GDM1 (cell line): ENCODE data around the gene SWAP70.

ENCODE experiments used
- DNase-seq: peaks from one replicate; lab custom pipeline; 2025; lab: John Stamatoyannopoulos, UW

Gene SWAP70

DNA sequence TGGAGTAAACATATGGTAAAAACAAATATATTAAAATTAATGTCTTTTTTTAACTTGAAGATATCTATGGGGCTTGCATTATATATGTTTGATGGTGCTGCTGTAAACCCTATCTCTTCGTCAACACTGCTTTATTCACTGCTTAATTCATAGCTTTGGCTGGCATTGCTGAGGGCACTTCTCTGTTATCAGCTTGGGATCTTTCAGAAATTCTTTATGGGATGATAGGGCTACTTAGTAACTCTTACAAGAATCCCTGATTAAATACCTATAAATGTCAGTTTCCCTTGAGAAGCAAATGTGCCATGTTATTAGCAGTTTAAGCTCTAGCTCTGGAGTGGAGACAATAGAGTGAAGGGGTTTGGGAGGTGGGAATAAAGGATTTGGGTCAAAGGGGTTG lies 112.3 kb downstream of the SWAP70 start:
- DNase-seq = no peak

DNA sequence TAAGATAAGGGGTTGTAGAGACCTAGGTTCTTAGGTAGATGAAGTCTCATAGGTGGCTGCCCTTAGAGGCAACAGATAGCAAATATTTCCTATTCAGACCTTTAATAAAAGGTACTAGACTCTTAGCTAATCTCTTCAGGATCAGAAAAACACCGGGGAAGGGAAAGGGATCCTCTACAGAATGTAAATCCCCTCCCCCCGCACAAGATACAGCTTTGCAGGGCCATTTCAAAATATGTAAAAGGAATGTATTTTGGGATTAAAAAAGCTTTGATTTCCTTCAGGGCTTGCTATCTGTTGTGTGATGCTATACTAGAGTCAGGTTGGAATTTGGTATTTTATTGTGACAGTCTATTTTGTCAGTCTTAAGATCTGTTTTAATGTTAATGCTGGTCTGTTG lies 113.2 kb downstream of the SWAP70 start:
- DNase-seq = no peak

DNA sequence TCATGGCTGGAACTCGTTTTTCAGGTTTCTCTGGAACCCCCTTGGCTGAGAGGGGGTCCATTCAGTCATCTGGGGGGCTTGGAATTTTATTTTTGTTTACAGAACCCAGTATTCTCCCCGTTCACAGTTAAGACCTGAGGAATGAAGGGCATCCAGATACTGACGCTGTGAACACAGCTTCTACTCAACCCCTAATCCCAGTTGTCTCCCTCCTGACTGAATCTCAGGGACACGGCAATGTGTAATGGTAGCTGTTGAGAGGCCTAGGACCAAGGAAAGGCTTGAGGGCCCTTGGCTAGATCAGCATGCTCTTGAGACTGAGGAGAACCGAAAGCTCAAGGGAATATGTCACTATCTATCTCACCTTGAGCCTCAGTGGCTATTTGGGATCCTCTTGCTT lies 113.6 kb downstream of the SWAP70 start:
- DNase-seq = no peak

DNA sequence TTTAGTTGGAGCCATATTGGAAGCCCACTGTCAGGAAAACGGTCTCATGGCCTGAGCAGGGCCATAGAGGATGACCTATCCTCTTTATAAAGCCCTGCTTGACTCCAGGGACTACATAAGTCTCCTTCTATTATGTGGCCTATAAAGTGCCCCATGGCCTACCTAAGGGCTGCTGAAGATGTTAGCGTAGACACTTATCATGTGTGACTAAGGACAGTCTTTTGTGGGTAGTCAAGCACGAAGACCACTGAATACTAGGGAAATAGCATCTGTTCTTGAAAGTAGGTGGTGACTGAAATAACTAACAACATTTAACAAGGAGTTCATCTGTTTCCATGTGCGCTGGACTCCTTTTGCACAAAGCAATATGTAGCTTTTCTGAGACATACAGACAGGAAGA lies 117.1 kb downstream of the SWAP70 start:
- no peak for DNase-seq

DNA sequence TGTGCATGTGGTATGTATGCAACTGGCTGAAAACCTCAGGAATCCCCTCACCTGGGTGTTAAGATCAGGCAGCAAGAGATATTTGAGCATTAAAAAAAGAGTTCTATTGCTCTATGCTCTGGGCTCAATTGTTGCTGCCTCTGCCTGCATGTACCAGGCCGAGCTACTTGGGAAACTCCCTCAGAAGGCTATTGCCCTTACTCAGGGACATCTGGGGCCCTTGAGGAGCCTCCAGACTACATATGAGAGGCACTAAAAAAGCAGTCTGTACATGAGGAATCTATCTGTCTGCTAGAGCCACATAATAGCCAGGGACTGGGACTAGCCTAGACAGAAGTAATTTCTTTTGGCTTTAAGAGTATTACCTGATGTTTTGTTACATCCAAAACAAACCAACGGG lies 120.1 kb downstream of the SWAP70 start:
- DNase-seq = no peak

DNA sequence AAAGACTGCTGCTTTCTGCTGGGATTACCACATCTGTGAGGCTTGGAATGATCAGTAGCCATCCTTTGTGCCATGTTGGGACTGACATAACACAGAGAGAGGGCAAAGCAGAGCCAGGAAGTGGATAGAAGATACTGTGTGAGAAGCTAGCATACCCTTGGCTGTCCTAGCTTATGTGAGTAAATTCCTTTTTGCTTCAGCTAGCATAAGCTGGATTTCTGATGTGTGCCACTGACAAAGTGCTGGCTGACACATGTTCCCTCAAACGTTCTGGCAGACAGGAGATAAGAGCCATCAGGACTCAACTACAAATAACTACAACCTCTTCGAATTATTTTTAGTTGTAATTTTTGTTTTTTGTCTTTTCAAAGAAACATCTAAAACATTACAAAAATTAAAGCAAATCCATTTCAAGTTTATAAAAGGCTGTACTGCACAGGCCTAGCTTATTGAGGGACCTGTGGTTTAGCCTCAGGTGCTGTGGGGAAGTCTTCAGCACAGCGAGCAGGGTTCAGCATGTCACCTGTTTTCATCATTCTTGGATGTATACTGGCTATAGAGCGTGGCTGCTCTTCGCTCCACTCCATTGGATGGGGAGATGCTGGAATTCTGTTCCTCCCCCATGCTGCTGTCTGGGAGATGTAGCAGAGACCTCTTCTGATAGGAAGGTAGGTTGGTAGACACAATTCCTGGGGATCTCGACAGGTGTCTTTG lies 120.9 kb downstream of the SWAP70 start:
- no peak for DNase-seq

DNA sequence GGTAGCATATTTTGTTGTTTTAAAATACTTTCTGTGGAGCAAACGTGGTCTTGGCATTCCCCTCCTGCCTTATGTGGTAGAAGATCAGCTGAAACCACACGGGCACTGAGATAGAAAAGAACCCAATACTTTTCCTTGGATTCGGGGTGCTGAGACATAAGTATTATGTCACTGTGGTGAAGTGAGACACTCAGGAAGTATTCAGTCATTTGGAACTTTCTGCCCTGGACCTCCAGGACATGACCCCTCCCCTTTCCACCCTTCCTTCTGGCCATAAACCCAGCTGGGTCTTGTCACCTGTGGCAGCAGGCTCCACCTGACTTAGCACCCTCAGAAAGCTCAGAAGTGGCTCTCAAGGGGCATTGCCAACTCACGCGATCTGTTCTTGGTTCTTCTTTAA lies 123.4 kb downstream of the SWAP70 start:
- DNase-seq = no peak

DNA sequence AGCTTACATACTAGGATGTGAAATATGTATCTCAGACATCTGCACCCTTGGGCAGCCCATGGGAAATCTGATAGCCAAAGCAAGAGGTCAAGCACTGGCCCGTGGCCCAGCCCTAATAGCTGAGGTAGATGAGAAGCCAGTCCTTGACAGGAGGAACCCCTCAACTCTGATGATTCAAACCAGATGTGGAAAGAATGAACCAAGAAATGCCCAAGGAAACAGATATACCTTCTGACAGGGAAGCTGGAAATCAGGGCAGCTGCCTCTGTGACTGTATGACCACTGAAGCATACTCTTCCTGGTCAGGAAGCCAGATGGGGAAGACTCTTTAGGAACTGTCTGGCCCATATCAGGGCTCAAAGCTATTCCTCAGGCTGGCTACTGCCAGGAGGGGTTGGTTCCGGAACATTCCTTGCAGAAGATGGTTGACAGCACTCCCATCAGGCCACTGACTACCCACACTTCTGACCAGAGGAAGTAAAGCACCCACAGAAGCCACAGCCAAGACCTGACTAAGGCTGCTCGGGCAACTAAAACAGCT lies 124.2 kb downstream of the SWAP70 start:
- no peak for DNase-seq

DNA sequence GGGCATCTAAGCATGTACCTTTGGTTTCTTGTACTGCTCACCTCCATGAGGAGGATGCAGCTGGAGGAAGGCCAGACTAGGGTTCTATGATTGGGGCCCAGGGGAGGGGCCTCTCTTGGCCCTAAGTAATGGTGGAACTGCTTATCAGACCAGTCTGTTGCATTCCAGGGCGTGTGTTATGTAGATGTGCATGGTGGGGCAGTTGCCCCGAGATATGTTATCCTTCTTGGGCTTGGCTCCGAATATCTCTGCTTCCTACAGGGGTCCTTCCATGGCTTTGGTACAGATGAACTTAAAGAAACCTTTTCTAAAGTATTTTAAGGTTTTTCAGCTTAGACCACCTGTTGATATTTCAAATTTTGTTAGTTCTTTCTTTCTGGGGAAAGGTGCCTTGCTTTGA lies 126.0 kb downstream of the SWAP70 start:
- no peak for DNase-seq

DNA sequence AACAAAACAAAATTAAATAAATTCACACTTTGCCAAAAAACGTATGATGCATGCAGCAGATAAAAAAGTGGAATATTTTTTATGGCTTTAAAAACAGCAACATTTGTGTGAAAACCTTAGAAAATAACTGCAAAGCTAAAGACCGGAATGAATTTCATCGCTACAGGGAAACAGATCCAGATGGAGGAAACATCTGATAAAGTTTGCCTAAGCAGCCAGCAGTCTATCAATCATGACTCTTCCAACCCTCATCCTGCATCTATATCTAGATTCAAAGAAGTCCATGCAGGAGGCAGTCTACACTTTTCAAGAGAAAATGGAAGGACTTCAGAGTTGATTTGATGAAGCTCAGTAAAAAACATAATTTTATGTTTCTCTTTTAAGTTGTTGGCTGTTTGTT lies 126.8 kb downstream of the SWAP70 start:
- DNase-seq = no peak

DNA sequence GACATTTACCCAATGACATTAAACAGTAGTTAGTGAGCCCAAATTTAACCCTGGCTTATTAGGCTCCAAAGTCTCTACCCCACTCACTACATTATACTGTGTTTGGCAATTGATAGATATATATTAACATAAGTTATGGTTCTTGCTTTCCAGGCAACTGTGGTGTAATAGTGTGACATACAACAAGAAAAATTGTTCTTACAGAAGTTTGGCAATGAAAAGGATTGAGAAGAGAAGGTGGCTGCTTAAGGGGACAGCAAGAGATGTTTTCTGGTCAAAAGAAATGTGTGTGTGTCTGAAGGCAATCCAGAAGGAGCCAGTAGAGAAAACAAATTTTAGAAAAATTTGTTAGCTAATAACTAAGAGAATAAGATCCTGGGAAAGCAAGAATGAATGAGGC lies 132.4 kb downstream of the SWAP70 start:
- no peak for DNase-seq

DNA sequence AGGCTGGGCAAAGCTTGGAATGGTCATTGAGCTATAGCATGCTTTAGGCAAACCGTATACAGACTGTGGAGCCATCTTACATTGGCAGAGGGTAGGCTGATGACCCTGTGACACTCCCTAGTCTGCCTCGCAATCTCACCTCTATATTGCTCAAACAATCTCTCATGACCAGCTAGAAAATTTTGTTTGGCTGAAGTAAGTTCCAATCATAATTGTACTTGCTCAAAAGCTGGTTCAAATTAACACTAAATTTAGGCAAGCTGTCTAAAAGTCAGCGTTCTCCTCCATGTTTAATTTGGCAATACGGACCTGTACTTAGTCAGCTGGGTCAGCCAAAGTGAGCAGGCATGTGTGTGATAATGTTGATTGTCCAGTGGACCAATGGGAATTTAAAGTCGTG lies 133.0 kb downstream of the SWAP70 start:
- no peak for DNase-seq

DNA sequence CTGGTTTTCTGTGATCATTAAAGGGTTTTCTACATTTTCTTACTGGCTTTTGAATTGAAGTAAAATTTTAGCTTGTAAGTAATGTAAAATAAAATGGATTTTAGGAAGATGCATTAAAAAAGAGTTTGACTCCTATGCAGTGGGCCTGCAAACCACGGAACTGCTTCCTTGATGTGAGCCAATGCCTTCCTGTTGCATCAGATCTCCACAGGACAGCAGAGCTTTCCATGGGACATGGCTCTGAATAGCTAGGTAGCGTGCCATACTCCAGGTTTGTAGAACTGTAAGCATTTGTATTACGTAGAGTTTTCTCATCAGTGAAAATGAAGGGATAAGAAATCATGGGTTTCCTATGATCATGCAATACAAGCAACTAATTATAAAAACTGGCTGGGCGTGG lies 133.4 kb downstream of the SWAP70 start:
- DNase-seq = no peak

DNA sequence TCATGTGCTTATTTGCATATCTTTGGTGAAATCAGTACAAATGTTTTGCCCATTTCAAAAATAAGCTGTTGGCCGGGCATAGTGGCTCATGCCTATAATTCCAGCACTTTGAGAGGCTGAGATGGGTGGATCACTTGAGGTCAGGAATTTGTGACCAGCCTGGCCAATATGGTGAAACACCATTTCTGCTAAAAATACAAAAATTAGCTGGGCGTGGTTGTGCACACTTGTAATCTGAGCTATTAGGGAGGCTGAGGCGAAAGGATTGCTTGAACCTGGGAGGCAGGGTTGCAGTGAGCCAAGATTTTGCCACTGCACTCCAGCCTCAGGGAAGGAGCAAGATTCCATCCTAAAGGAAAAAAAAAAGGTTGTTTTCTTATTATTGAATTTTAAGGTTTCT lies 136.0 kb downstream of the SWAP70 start:
- no peak for DNase-seq

DNA sequence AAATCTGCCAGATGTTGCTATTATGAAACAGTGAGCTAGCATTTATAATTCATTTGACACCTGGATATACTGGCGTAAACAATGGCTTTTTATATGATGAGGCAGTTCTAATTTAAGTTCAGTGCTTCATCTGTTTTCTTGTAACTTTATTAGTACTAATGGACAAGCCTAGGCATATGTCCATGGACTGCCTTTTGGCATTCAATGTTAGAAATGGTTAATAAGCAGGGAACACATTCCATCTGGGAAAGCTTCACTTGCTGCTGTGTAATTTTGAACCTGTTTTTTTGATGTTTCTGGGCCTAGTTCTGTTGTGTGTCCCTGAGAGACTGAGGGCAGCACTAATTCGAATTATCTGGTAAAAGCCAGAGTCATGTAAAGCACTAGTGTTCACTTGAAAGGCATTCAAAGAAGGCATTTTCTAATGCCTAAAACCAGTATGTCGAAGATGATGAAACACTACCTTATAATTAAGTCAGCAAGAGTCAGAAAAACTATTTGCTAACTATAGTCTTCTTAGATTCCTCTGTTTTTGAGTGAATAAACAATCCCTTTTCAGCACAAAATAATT lies 138.5 kb downstream of the SWAP70 start:
- no peak for DNase-seq
